ENCODE measurements around the gene SLC4A1.

The SLC4A1 gene

DNA sequence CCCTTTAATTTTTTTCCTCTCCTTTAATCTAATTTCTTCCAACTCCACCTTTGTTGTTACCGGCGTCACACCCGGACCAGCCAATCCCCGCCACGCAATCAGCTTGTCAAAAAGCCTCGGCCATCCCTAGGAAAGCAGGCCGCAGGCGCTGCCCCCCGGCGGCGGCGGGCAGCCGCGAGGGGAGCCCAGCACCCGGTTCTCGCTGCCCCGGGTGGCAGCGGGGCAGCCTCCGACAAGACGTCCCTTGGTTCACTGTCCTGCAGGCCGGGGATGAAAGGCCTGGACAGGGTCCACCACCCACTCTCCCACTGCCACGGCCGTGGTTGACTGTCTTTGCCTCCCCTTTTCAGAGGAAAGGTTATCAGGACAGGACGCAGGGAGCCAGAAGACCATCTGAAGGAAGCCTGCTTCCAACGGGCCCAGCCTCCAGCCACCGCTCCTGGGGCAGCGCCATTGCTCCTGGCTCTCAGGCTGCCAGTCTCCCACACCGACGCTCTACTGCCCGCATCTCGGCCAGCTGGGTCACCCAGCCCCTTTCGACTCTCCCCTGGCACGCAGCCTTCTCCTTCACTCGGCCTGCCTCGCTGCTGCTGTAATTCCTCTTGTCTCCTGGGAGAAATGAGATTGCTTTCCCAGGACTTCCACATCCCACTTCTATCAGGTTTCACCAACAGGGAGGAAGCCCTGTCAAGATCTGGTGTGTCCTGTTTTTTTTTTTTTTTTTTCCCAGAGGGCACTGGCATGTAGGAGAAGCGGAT, 45.6 kb downstream of the SLC4A1 start:
- H3K9me3 ChIP-seq (ENCODE audit: control insufficient read depth in 1 of 2, low read length in 2 of 2): no peaks in the 10 kb centered on the region
- no peaks in the 10 kb centered on the region for H3K27me3 ChIP-seq (ENCODE audit: control insufficient read depth in 1 of 2, insufficient read depth in 2 of 2, low read length in 2 of 2)
- H3K4me3 ChIP-seq (ENCODE audit: low read depth in 1 of 2, low read length in 2 of 2): peak overlapping the region; percentile 83 to 86
- no peaks in the 10 kb centered on the region for H3K36me3 ChIP-seq (ENCODE audit: control insufficient read depth in 1 of 2, insufficient read depth in 2 of 2, low read length in 2 of 2)
- H3K27ac ChIP-seq (ENCODE audit: low read depth, low read length): peak overlapping the region; percentile 82
- H3K9ac ChIP-seq (ENCODE audit: low read depth in 1 of 2, low read length in 2 of 2): peak overlapping the region; percentile 61 to 94
- H3K4me1 ChIP-seq (ENCODE audit: control insufficient read depth in 1 of 2, insufficient read depth in 2 of 2, low read length in 2 of 2): peaks cover 30 to 31% of the 10 kb centered on the region in 2 donors

DNA sequence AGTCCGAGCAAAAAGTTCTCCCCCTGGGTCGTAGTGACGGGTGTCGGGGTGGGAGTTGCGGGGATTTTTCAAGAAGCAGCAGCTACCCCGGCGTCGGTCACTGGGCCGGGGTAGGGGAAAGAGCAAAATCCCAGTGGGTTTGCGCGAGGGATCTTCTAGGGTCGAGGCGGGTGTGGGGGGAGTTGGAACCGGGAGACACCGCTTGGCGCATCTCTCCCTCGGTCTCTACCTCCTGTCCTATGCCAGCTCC, 46.1 kb downstream of the SLC4A1 start:
- H3K9ac ChIP-seq (ENCODE audit: low read depth in 1 of 2, low read length in 2 of 2): peak overlapping the region; percentile 61 to 94
- H3K36me3 ChIP-seq (ENCODE audit: control insufficient read depth in 1 of 2, insufficient read depth in 2 of 2, low read length in 2 of 2): peaks cover 1 to 3% of the 10 kb centered on the region in 2 donors
- H3K27me3 ChIP-seq (ENCODE audit: control insufficient read depth in 1 of 2, insufficient read depth in 2 of 2, low read length in 2 of 2): no peaks in the 10 kb centered on the region
- peaks cover 35% of the 10 kb centered on the region in 2 donors for H3K4me1 ChIP-seq (ENCODE audit: control insufficient read depth in 1 of 2, insufficient read depth in 2 of 2, low read length in 2 of 2)
- H3K4me3 ChIP-seq (ENCODE audit: low read depth in 1 of 2, low read length in 2 of 2): peak overlapping the region; percentile 83 to 86
- H3K27ac ChIP-seq (ENCODE audit: low read depth, low read length): peak overlapping the region; percentile 82
- no peaks in the 10 kb centered on the region for H3K9me3 ChIP-seq (ENCODE audit: control insufficient read depth in 1 of 2, low read length in 2 of 2)

- H3K27ac ChIP-seq (ENCODE audit: low read depth, low read length): peak overlapping the region; percentile 85
- peaks cover 39 to 40% of the 10 kb centered on the region in 2 donors for H3K4me1 ChIP-seq (ENCODE audit: control insufficient read depth in 1 of 2, insufficient read depth in 2 of 2, low read length in 2 of 2)
- H3K27me3 ChIP-seq (ENCODE audit: control insufficient read depth in 1 of 2, insufficient read depth in 2 of 2, low read length in 2 of 2): no peaks in the 10 kb centered on the region
- H3K9me3 ChIP-seq (ENCODE audit: control insufficient read depth in 1 of 2, low read length in 2 of 2): no peaks in the 10 kb centered on the region
- H3K4me3 ChIP-seq (ENCODE audit: low read depth in 1 of 2, low read length in 2 of 2): peak overlapping the region; percentile 83 to 86
- peak overlapping the region; percentile 61 to 94 for H3K9ac ChIP-seq (ENCODE audit: low read depth in 1 of 2, low read length in 2 of 2)
- peaks cover 6 to 8% of the 10 kb centered on the region in 2 donors for H3K36me3 ChIP-seq (ENCODE audit: control insufficient read depth in 1 of 2, insufficient read depth in 2 of 2, low read length in 2 of 2)
Measured at GRCh38 chr17:44221084-44221861, 46.7 kb downstream of the SLC4A1 start.

GRCh38 chr17:44220213-44221083, 47.5 kb downstream of the SLC4A1 start:
- Histone ChIP-seq H3K9ac (ENCODE audit: low read depth in 1 of 2, low read length in 2 of 2) (peak overlapping the region; percentile 82 to 94), H3K4me3 (ENCODE audit: low read depth in 1 of 2, low read length in 2 of 2) (peak overlapping the region; percentile 83 to 86), H3K27ac (ENCODE audit: low read depth, low read length) (peak overlapping the region; percentile 93), H3K4me1 (ENCODE audit: control insufficient read depth in 1 of 2, insufficient read depth in 2 of 2, low read length in 2 of 2) (peaks cover 44 to 48% of the 10 kb centered on the region in 2 donors), H3K36me3 (ENCODE audit: control insufficient read depth in 1 of 2, insufficient read depth in 2 of 2, low read length in 2 of 2) (peaks cover 15 to 16% of the 10 kb centered on the region in 2 donors), H3K27me3 (ENCODE audit: control insufficient read depth in 1 of 2, insufficient read depth in 2 of 2, low read length in 2 of 2) (no peaks in the 10 kb centered on the region), H3K9me3 (ENCODE audit: control insufficient read depth in 1 of 2, low read length in 2 of 2) (no peaks in the 10 kb centered on the region)

- Histone ChIP-seq H3K27me3 (ENCODE audit: control insufficient read depth in 1 of 2, insufficient read depth in 2 of 2, low read length in 2 of 2) (no peaks in the 10 kb centered on the region), H3K36me3 (ENCODE audit: control insufficient read depth in 1 of 2, insufficient read depth in 2 of 2, low read length in 2 of 2) (peaks cover 22 to 23% of the 10 kb centered on the region in 2 donors), H3K4me3 (ENCODE audit: low read depth in 1 of 2, low read length in 2 of 2) (peak within 1 kb of the TSS; percentile 69 to 83), H3K4me1 (ENCODE audit: control insufficient read depth in 1 of 2, insufficient read depth in 2 of 2, low read length in 2 of 2) (peaks cover 44 to 48% of the 10 kb centered on the region in 2 donors), H3K9ac (ENCODE audit: low read depth in 1 of 2, low read length in 2 of 2) (peak within 1 kb of the TSS; percentile 82 to 85), H3K27ac (ENCODE audit: low read depth, low read length) (peak within 1 kb of the TSS; percentile 93), H3K9me3 (ENCODE audit: control insufficient read depth in 1 of 2, low read length in 2 of 2) (no peaks in the 10 kb centered on the region)
Measured at GRCh38 chr17:44219616-44220212, 48.2 kb downstream of the SLC4A1 start, which contains the start of gene UBTF. TSS of gene UBTF (minus strand) at chr17:44219675. CDS start at chr17:44218229, 1,446 bp downstream.

DNA sequence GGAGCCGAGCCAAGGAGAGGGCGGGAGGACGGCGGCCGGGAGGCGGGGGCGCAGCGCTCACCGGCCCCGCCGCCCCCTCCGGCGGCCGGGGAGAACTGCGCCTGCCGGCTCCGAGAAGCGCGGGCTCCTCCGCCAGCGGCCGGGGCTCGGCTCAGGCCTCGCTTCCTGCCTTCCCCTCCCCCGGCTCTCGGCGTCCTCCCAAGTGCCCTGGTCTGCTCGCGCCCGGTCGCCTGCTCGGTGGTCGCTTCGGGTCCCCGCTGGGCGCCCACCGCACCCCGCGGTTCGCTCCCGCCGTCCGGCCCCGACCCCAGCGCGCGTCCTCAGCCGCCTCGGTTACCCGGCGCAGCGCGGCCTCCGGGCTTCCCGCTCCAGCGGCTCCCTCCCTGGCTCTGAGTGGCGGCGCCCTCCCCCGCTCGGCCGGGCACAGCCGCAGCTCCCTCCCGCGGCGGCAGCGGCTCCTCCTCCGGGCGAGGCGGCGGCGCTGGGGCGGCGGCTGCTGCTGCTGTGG, 48.8 kb downstream of the SLC4A1 start:
- Histone ChIP-seq H3K4me1 (ENCODE audit: control insufficient read depth in 1 of 2, insufficient read depth in 2 of 2, low read length in 2 of 2) (peaks cover 44 to 48% of the 10 kb centered on the region in 2 donors), H3K4me3 (ENCODE audit: low read depth in 1 of 2, low read length in 2 of 2) (peak overlapping the region; percentile 47 to 73), H3K9me3 (ENCODE audit: control insufficient read depth in 1 of 2, low read length in 2 of 2) (no peaks in the 10 kb centered on the region), H3K27ac (ENCODE audit: low read depth, low read length) (peak overlapping the region; percentile 93), H3K27me3 (ENCODE audit: control insufficient read depth in 1 of 2, insufficient read depth in 2 of 2, low read length in 2 of 2) (no peaks in the 10 kb centered on the region), H3K9ac (ENCODE audit: low read depth in 1 of 2, low read length in 2 of 2) (peak overlapping the region; percentile 34 to 74), H3K36me3 (ENCODE audit: control insufficient read depth in 1 of 2, insufficient read depth in 2 of 2, low read length in 2 of 2) (peaks cover 27 to 29% of the 10 kb centered on the region in 2 donors)

GRCh38 chr17:44218344-44219107, 49.4 kb downstream of the SLC4A1 start:
- Histone ChIP-seq H3K9ac (ENCODE audit: low read depth in 1 of 2, low read length in 2 of 2) (peak overlapping the region; percentile 57 to 77), H3K4me1 (ENCODE audit: control insufficient read depth in 1 of 2, insufficient read depth in 2 of 2, low read length in 2 of 2) (peaks cover 38 to 43% of the 10 kb centered on the region in 2 donors), H3K36me3 (ENCODE audit: control insufficient read depth in 1 of 2, insufficient read depth in 2 of 2, low read length in 2 of 2) (peaks cover 30 to 34% of the 10 kb centered on the region in 2 donors), H3K27me3 (ENCODE audit: control insufficient read depth in 1 of 2, insufficient read depth in 2 of 2, low read length in 2 of 2) (no peaks in the 10 kb centered on the region), H3K27ac (ENCODE audit: low read depth, low read length) (peak overlapping the region; percentile 93), H3K9me3 (ENCODE audit: control insufficient read depth in 1 of 2, low read length in 2 of 2) (no peaks in the 10 kb centered on the region), H3K4me3 (ENCODE audit: low read depth in 1 of 2, low read length in 2 of 2) (peak overlapping the region; percentile 66 to 74)

- Histone ChIP-seq H3K9me3 (ENCODE audit: control insufficient read depth in 1 of 2, low read length in 2 of 2) (no peaks in the 10 kb centered on the region), H3K9ac (ENCODE audit: low read depth in 1 of 2, low read length in 2 of 2) (peak overlapping the region; percentile 57 to 77), H3K36me3 (ENCODE audit: control insufficient read depth in 1 of 2, insufficient read depth in 2 of 2, low read length in 2 of 2) (peaks cover 30 to 35% of the 10 kb centered on the region in 2 donors), H3K4me1 (ENCODE audit: control insufficient read depth in 1 of 2, insufficient read depth in 2 of 2, low read length in 2 of 2) (peaks cover 32 to 36% of the 10 kb centered on the region in 2 donors), H3K27me3 (ENCODE audit: control insufficient read depth in 1 of 2, insufficient read depth in 2 of 2, low read length in 2 of 2) (no peaks in the 10 kb centered on the region), H3K4me3 (ENCODE audit: low read depth in 1 of 2, low read length in 2 of 2) (peak overlapping the region; percentile 66 to 74), H3K27ac (ENCODE audit: low read depth, low read length) (no peak overlapping the region)
Measured at GRCh38 chr17:44217738-44218343, 50.1 kb downstream of the SLC4A1 start.

Data from duodenal mucosa (tissue), 2 donors.